Panc1 (cell line): Measurements from ENCODE around the gene GALNT18. TPM values are rescaled to one million over a fixed set of nuclear protein-coding genes. Genes with fewer than 3 reads are reported as not detected.
A peak's percentile ranks its signal among the peaks of the same experiment; 100 is the strongest.

ENCODE experiments used
- ATAC-seq: fragments of 200-7000 bp; cut with Tn5 transposase; 2 replicates; pipeline ENCODE4 v1.9.1; 2020; ENCODE audit warnings: mild to moderate bottlenecking, moderate library complexity
- BruUV-seq: library from RNA; stranded (reverse); fragments of 400-500 nt; replicated peaks from 2 replicates; lab custom pipeline; 2021; lab: Mats Ljungman, UMichigan
- CTCF ChIA-PET: fragments of 300-600 bp; sonication (Branson Sonifier 250); formaldehyde crosslinking; loops from one replicate; lab custom pipeline; 2022; ENCODE audit warnings: antibody characterized with exemption; lab: Charles Lee
- POLR2A ChIA-PET: fragments of 300-600 bp; sonication (Branson Sonifier 250); formaldehyde crosslinking; loops from one replicate; lab custom pipeline; 2022; ENCODE audit warnings: antibody characterized with exemption; lab: Charles Lee
- DNase-seq: peaks from one replicate; pipeline ENCODE4 v3.0.0-alpha.2; 2010; ENCODE audit warnings: low read depth, low spot score
- H3K27ac ChIP-seq: 2 replicates; pipeline ENCODE4 v1.5.1; 2011; ENCODE audit warnings: mild to moderate bottlenecking, low read length, inconsistent platforms
- H3K27me3 ChIP-seq: fragments of 200-500 bp; sonication (Bioruptor generic); 2 replicates; pipeline ENCODE4 v1.6.0; 2014; ENCODE audit warnings: low read length, inconsistent platforms; ENCODE audit not compliant: control insufficient read depth, insufficient read depth
- H3K36me3 ChIP-seq: fragments of 200-500 bp; sonication (Bioruptor generic); 2 replicates; pipeline ENCODE4 v1.5.1; 2014; ENCODE audit warnings: inconsistent platforms, mild to moderate bottlenecking, low read length, moderate library complexity; ENCODE audit not compliant: control insufficient read depth, insufficient read depth
- H3K4me1 ChIP-seq: 2 replicates; pipeline ENCODE4 v1.5.1; 2011; ENCODE audit warnings: inconsistent platforms, mild to moderate bottlenecking, low read length, moderate library complexity; ENCODE audit not compliant: control insufficient read depth, insufficient read depth
- H3K4me3 ChIP-seq, 2 experiments: 2 replicates each; pipeline ENCODE4 v1.5.1; 2011 to 2012; ENCODE audit warnings: low read depth in 2 of 2, low read length in 2 of 2, mild to moderate bottlenecking in 2 of 2, inconsistent platforms in 1 of 2, moderate library complexity in 1 of 2
- H3K9me3 ChIP-seq: fragments of 200-500 bp; sonication (Bioruptor generic); 2 replicates; pipeline ENCODE4 v1.5.1; 2014; ENCODE audit warnings: low read depth, mild to moderate bottlenecking, inconsistent platforms, low read length, moderate library complexity; ENCODE audit not compliant: control insufficient read depth, insufficient read depth
- POLR2AphosphoS5 ChIP-seq: IDR thresholded peaks from 2 replicates; pipeline ENCODE4 v1.6.1; 2012; ENCODE audit warnings: mild to moderate bottlenecking, low read depth, low read length, moderate library complexity
- SIN3A ChIP-seq: IDR thresholded peaks from 2 replicates; pipeline ENCODE4 v1.6.1; 2012; ENCODE audit warnings: low read depth, mild to moderate bottlenecking, low read length, moderate library complexity, borderline replicate concordance; ENCODE audit not compliant: insufficient read depth
- TCF7L2 ChIP-seq: IDR thresholded peaks from 2 replicates; pipeline ENCODE4 v1.6.1; 2011; ENCODE audit warnings: mild to moderate bottlenecking, low read depth, low read length, inconsistent platforms
- in situ Hi-C: cut with HindIII; loops from 2 replicates; pipeline ENCODE4 v1.10.0; 2016; ENCODE audit warnings: low sequenced_read_pairs, low pct_unique_long_range_greater_than_20kb
- intact Hi-C: fragments of 100-400 bp; cut with micrococcal nuclease; formaldehyde crosslinking; loops from one replicate; pipeline ENCODE4 v1.10.0; 2022; ENCODE audit not compliant: unreplicated experiment
- total RNA-seq: library from RNA; stranded (reverse); gene quantifications from one replicate; pipeline ENCODE4 v1.2.1, GENCODE V29; 2021; ENCODE audit not compliant: unreplicated experiment
- TF ChIP-seq, protein P1 (sequence below), 2 experiments: IDR thresholded peaks; 2 replicates each; pipeline ENCODE4 v1.6.1; 2011 to 2012; ENCODE audit warnings: low read depth in 2 of 2, control low read depth in 1 of 2, low read length in 1 of 2, mild to moderate bottlenecking in 1 of 2, moderate library complexity in 1 of 2; ENCODE audit not compliant: insufficient read depth in 1 of 2
- TF ChIP-seq, protein P2 (sequence below): fragments of 450-650 bp; IDR thresholded peaks from 2 replicates; pipeline ENCODE4 v1.5.1; 2017; ENCODE audit warnings: mild to moderate bottlenecking

Gene GALNT18
- total RNA-seq, 1 experiment from 2014 or later, result 8.6 TPM

DNA sequence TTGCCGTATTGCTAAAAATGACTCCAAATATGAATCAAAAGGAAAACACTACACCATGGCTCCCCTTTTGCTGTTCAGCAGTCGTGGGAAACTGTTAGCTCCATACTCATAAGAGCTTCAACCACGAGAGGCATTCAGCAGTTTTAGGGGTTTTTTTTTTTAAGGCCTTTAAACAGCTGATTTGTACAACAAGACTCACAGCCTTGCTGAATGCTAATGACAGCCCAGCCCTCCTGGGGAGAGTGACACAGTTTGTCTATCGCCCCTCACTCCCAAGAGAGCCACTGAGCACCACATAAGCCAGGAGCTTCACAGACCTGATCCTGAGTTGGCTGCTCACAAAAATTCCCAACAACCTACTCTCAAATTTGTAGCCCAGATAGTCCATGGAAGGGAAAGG lies 32.4 kb downstream of the GALNT18 start:
- peak overlapping the region; percentile 48; the same call in 1 of the 2 replicates for H3K27ac ChIP-seq
- peaks cover 19% of the 10 kb centered on the region for H3K4me1 ChIP-seq
- CTCF ChIA-PET, result no interaction called here
- intact Hi-C loops (no loop called here), in situ Hi-C loops (no loop called here)
- H3K4me3 ChIP-seq, result no peak overlapping the region
- no peak for DNase-seq
- no peak for ATAC-seq
- H3K36me3 ChIP-seq, result no peaks in the 10 kb centered on the region
- H3K27me3 ChIP-seq, result no peaks in the 10 kb centered on the region
- H3K9me3 ChIP-seq, result no peaks in the 10 kb centered on the region
- POLR2A ChIA-PET, result no interaction called here
- BruUV-seq, result no TSS peak
- no peak for TF ChIP-seq TCF7L2
- no peak for TF ChIP-seq SIN3A
- no peak for TF ChIP-seq POLR2AphosphoS5
- TF ChIP-seq, protein P1, sequence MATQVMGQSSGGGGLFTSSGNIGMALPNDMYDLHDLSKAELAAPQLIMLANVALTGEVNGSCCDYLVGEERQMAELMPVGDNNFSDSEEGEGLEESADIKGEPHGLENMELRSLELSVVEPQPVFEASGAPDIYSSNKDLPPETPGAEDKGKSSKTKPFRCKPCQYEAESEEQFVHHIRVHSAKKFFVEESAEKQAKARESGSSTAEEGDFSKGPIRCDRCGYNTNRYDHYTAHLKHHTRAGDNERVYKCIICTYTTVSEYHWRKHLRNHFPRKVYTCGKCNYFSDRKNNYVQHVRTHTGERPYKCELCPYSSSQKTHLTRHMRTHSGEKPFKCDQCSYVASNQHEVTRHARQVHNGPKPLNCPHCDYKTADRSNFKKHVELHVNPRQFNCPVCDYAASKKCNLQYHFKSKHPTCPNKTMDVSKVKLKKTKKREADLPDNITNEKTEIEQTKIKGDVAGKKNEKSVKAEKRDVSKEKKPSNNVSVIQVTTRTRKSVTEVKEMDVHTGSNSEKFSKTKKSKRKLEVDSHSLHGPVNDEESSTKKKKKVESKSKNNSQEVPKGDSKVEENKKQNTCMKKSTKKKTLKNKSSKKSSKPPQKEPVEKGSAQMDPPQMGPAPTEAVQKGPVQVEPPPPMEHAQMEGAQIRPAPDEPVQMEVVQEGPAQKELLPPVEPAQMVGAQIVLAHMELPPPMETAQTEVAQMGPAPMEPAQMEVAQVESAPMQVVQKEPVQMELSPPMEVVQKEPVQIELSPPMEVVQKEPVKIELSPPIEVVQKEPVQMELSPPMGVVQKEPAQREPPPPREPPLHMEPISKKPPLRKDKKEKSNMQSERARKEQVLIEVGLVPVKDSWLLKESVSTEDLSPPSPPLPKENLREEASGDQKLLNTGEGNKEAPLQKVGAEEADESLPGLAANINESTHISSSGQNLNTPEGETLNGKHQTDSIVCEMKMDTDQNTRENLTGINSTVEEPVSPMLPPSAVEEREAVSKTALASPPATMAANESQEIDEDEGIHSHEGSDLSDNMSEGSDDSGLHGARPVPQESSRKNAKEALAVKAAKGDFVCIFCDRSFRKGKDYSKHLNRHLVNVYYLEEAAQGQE (IDR thresholded peaks at IDR 0.05; ENCODE audit: insufficient read depth in 1 of 2, low read depth in 2 of 2, low read length in 1 of 2), result no peak
- TF ChIP-seq, protein P2, sequence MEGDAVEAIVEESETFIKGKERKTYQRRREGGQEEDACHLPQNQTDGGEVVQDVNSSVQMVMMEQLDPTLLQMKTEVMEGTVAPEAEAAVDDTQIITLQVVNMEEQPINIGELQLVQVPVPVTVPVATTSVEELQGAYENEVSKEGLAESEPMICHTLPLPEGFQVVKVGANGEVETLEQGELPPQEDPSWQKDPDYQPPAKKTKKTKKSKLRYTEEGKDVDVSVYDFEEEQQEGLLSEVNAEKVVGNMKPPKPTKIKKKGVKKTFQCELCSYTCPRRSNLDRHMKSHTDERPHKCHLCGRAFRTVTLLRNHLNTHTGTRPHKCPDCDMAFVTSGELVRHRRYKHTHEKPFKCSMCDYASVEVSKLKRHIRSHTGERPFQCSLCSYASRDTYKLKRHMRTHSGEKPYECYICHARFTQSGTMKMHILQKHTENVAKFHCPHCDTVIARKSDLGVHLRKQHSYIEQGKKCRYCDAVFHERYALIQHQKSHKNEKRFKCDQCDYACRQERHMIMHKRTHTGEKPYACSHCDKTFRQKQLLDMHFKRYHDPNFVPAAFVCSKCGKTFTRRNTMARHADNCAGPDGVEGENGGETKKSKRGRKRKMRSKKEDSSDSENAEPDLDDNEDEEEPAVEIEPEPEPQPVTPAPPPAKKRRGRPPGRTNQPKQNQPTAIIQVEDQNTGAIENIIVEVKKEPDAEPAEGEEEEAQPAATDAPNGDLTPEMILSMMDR, result no peak

DNA sequence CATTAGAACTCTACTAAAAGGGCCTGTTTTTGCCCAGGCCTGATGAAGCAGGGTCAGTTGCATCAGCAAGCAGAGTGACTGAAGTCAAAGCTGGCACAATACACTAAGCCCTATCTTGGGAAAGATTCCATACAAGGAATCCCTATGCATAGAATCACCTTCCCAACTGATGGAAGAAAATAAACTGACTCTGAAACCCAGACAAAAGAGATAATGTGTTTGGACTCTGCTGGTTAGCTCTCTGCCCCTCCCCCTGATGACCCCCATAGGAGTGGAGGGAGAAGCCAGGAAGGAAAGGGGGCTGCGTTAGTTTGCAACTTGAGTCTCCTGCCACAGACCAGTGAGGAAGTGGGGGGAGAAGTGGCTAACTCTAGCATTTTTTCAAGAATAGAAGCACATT lies 32.9 kb downstream of the GALNT18 start:
- Histone ChIP-seq H3K27ac (peak overlapping the region; percentile 48), H3K4me3 (no peak overlapping the region), H3K27me3 (no peaks in the 10 kb centered on the region), H3K9me3 (no peaks in the 10 kb centered on the region), H3K4me1 (peaks cover 25% of the 10 kb centered on the region), H3K36me3 (no peaks in the 10 kb centered on the region)
- ChIA-PET CTCF (no interaction called here), POLR2A (no interaction called here)
- ATAC-seq (no peak), DNase-seq (no peak)
- TF ChIP-seq, protein P1 (IDR thresholded peaks at IDR 0.05; ENCODE audit: insufficient read depth in 1 of 2, low read depth in 2 of 2, low read length in 1 of 2), result no peak
- TF ChIP-seq TCF7L2 (no peak), SIN3A (no peak), POLR2AphosphoS5 (no peak)
- TF ChIP-seq, protein P2, result no peak
- no TSS peak for BruUV-seq
- intact Hi-C loops (no loop called here), in situ Hi-C loops (no loop called here)
